Ishikawa (cell line): ENCODE measurements around the gene TMEM184B.

Source experiments
- CEBPB ChIP-seq: IDR thresholded peaks from 2 replicates; pipeline ENCODE4 v1.6.1; 2012
- CREB1 ChIP-seq: IDR thresholded peaks from 2 replicates; pipeline ENCODE4 v1.6.1; 2012; ENCODE audit warnings: low read depth
- EGR1 ChIP-seq: IDR thresholded peaks from 2 replicates; pipeline ENCODE4 v1.6.1; 2012
- EP300 ChIP-seq: IDR thresholded peaks from 2 replicates; pipeline ENCODE4 v1.6.1; 2012; ENCODE audit warnings: borderline replicate concordance
- FOXM1 ChIP-seq: IDR thresholded peaks from 2 replicates; pipeline ENCODE4 v1.6.1; 2012; ENCODE audit warnings: low read depth, borderline replicate concordance
- NFIC ChIP-seq: IDR thresholded peaks from 2 replicates; pipeline ENCODE4 v1.6.1; 2012
- RAD21 ChIP-seq: IDR thresholded peaks from 2 replicates; pipeline ENCODE4 v1.6.1; 2012; ENCODE audit warnings: low read depth
- REST ChIP-seq: IDR thresholded peaks from 2 replicates; pipeline ENCODE4 v1.6.1; 2012; ENCODE audit warnings: low read depth, mild to moderate bottlenecking
- TAF1 ChIP-seq: IDR thresholded peaks from 2 replicates; pipeline ENCODE4 v1.6.1; 2012; ENCODE audit warnings: low read depth, mild to moderate bottlenecking
- TCF12 ChIP-seq: IDR thresholded peaks from 2 replicates; pipeline ENCODE4 v1.6.1; 2012; ENCODE audit warnings: low read depth
- TEAD4 ChIP-seq: IDR thresholded peaks from 2 replicates; pipeline ENCODE4 v1.6.1; 2012
- USF1 ChIP-seq: IDR thresholded peaks from 2 replicates; pipeline ENCODE4 v1.6.1; 2012
- YY1 ChIP-seq: IDR thresholded peaks from 2 replicates; pipeline ENCODE4 v1.6.1; 2012; ENCODE audit warnings: low read depth
- ZBTB7A ChIP-seq: IDR thresholded peaks from 2 replicates; pipeline ENCODE4 v1.6.1; 2012; ENCODE audit warnings: low read depth
- TF ChIP-seq, protein P1 (sequence below): IDR thresholded peaks from 2 replicates; pipeline ENCODE4 v1.6.1; 2012

The TMEM184B gene

DNA sequence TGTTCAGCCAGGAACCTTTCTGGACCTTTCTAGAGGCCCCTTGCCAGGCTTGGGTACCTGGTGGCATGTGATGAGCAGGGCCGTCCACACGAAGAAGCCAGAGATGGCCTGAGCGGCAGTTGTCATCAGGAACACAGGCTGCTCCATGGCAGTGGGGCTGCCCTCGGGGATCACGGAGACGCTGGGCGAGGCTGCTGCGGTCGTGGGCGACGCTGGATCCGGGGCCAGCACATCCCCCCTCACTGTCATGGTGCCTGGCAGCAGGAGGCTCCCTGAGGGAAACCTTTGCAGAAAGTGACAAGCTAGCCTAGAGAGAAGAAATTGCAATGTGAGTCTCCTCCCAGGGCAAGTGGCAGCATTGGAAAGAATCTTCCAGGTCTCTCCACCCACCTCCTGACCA lies 25.1 kb downstream of the TMEM184B start:
- TF ChIP-seq USF1 (no peak), ZBTB7A (no peak)

GRCh38 chr22:38246692-38247091 lies 26.1 kb downstream of the TMEM184B start:
- TF ChIP-seq ZBTB7A: no peak
- TF ChIP-seq TAF1: no peak
- no peak for TF ChIP-seq TCF12
- TF ChIP-seq NFIC: no peak
- TF ChIP-seq, protein P1, sequence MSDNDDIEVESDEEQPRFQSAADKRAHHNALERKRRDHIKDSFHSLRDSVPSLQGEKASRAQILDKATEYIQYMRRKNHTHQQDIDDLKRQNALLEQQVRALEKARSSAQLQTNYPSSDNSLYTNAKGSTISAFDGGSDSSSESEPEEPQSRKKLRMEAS: no peak
- no peak for TF ChIP-seq EP300
- TF ChIP-seq FOXM1: no peak
- TF ChIP-seq YY1: no peak

- TF ChIP-seq CREB1: no peak
- TF ChIP-seq, protein P1: no peak
- TF ChIP-seq TAF1: no peak
- no peak for TF ChIP-seq YY1
- no peak for TF ChIP-seq RAD21
- TF ChIP-seq FOXM1: no peak
These were observed 26.7 kb downstream of the TMEM184B start for GRCh38 chr22:38246046-38246658.

- TF ChIP-seq FOXM1 (no peak), ZBTB7A (no peak), TAF1 (no peak), CREB1 (no peak), REST (no peak), USF1 (no peak)
These were observed 28.7 kb downstream of the TMEM184B start for GRCh38 chr22:38244106-38244505.

GRCh38 chr22:38243007-38243765 lies 29.6 kb downstream of the TMEM184B start:
- TF ChIP-seq ZBTB7A (no peak), TAF1 (no peak), CREB1 (no peak), CEBPB (no peak), TCF12 (no peak), TEAD4 (no peak), REST (no peak), EGR1 (no peak), NFIC (no peak), YY1 (no peak)
- TF ChIP-seq, protein P1: no peak

- TF ChIP-seq TEAD4 (0 out of 2 replicates have a peak, but pooled peaks have one; percentile 21), YY1 (no peak), TCF12 (0 out of 2 replicates have a peak, but pooled peaks have one; percentile 23), FOXM1 (no peak), RAD21 (peak; percentile 14; the same call in 1 of the 2 replicates), CEBPB (no peak), USF1 (peak; percentile 27; the same call in 1 of the 2 replicates), REST (no peak)
- TF ChIP-seq, protein P1: peak; percentile 24; the same call in 1 of the 2 replicates
These were observed 32.0 kb downstream of the TMEM184B start for GRCh38 chr22:38240734-38241252.
